HepG2 (cell line): ENCODE measurements around the gene TOR4A. TPM values are rescaled to one million over a fixed set of nuclear protein-coding genes. Genes with fewer than 3 reads are reported as not detected.

Experiments
- AHR ChIP-seq: IDR thresholded peaks from 2 replicates; pipeline ENCODE4 v1.6.1; 2018; ENCODE audit warnings: missing genetic modification reagents, missing compliant biosample characterization
- ARID3A ChIP-seq: IDR thresholded peaks from 2 replicates; pipeline ENCODE4 v1.6.1; 2012; ENCODE audit warnings: low read depth, low read length, improper control_type of control experiment
- DR1 ChIP-seq: sonication (generic); formaldehyde crosslinking; IDR thresholded peaks from 2 replicates; pipeline ENCODE4 v1.8.0; 2021; ENCODE audit warnings: mild to moderate bottlenecking, missing genetic modification reagents, inconsistent platforms
- FLYWCH1 ChIP-seq: sonication (generic); formaldehyde crosslinking; IDR thresholded peaks from 2 replicates; pipeline ENCODE4 v1.8.1; 2023; ENCODE audit warnings: mild to moderate bottlenecking, missing genetic modification reagents
- NCOA5 ChIP-seq: sonication (generic); formaldehyde crosslinking; IDR thresholded peaks from 2 replicates; pipeline ENCODE4 v1.4.0; 2020; ENCODE audit warnings: missing genetic modification reagents
- PITX1 ChIP-seq: sonication (generic); formaldehyde crosslinking; IDR thresholded peaks from 2 replicates; pipeline ENCODE4 v1.5.1; 2020; ENCODE audit warnings: mild to moderate bottlenecking, missing genetic modification reagents
- SAP130 ChIP-seq: IDR thresholded peaks from 2 replicates; pipeline ENCODE4 v1.6.1; 2016; ENCODE audit warnings: low read depth
- ZBTB26 ChIP-seq: IDR thresholded peaks from 2 replicates; pipeline ENCODE4 v1.6.1; 2016; ENCODE audit warnings: missing compliant biosample characterization, missing genetic modification reagents, borderline replicate concordance
- ZBTB3 ChIP-seq: sonication (generic); formaldehyde crosslinking; IDR thresholded peaks from 2 replicates; pipeline ENCODE4 v1.4.0; 2020; ENCODE audit warnings: low read depth, mild to moderate bottlenecking, moderate library complexity, missing genetic modification reagents, borderline replicate concordance
- ZBTB7A ChIP-seq: sonication (generic); formaldehyde crosslinking; IDR thresholded peaks from 2 replicates; pipeline ENCODE4 v1.8.0; 2022; ENCODE audit warnings: mild to moderate bottlenecking, missing genetic modification reagents
- ZHX2 ChIP-seq, 2 experiments: sonication (generic) in 1 of 2; formaldehyde crosslinking in 1 of 2; IDR thresholded peaks; 2 replicates each; pipeline versions ENCODE4 v1.6.1 to v1.9.0; 2014 to 2022; ENCODE audit warnings: antibody characterized with exemption in 1 of 2, borderline replicate concordance in 1 of 2, inconsistent platforms in 1 of 2, low read depth in 1 of 2, missing genetic modification reagents in 1 of 2
- ZIK1 ChIP-seq: sonication (generic); formaldehyde crosslinking; IDR thresholded peaks from 2 replicates; pipeline ENCODE4 v1.5.0; 2020; ENCODE audit warnings: mild to moderate bottlenecking, low read depth, missing genetic modification reagents, borderline replicate concordance
- ZNF274 ChIP-seq: sonication (generic); formaldehyde crosslinking; IDR thresholded peaks from 2 replicates; pipeline ENCODE4 v1.5.1; 2020; ENCODE audit warnings: mild to moderate bottlenecking, missing genetic modification reagents
- ZNF33A ChIP-seq: sonication (generic); formaldehyde crosslinking; IDR thresholded peaks from 2 replicates; pipeline ENCODE4 v1.5.1; 2020; ENCODE audit warnings: missing genetic modification reagents, mild to moderate bottlenecking, moderate library complexity, borderline replicate concordance
- ZNF530 ChIP-seq: sonication (generic); formaldehyde crosslinking; IDR thresholded peaks from 2 replicates; pipeline ENCODE4 v1.5.0; 2020; ENCODE audit warnings: low read depth, mild to moderate bottlenecking, missing genetic modification reagents
- ZNF589 ChIP-seq: sonication (generic); formaldehyde crosslinking; conservative IDR thresholded peaks from 2 replicates; pipeline ENCODE4 v1.8.0; 2022; ENCODE audit warnings: mild to moderate bottlenecking, moderate library complexity, missing genetic modification reagents
- ZNF670 ChIP-seq: sonication (generic); formaldehyde crosslinking; IDR thresholded peaks from 2 replicates; pipeline ENCODE4 v1.8.0; 2022; ENCODE audit warnings: mild to moderate bottlenecking, missing genetic modification reagents, borderline replicate concordance
- ZNF737 ChIP-seq: sonication (generic); formaldehyde crosslinking; IDR thresholded peaks from 2 replicates; pipeline ENCODE4 v1.5.0; 2020; ENCODE audit warnings: missing genetic modification reagents, mild to moderate bottlenecking, borderline replicate concordance
- ZNF782 ChIP-seq: sonication (generic); formaldehyde crosslinking; IDR thresholded peaks from 2 replicates; pipeline ENCODE4 v1.4.0; 2020; ENCODE audit warnings: missing genetic modification reagents, mild to moderate bottlenecking, borderline replicate concordance
- polyA plus RNA-seq, 8 experiments: library from polyadenylated mRNA; depleted of rRNA in 3 of 8; stranded (reverse) in 7 of 8; unstranded in 1 of 8; fragments of >200 nt; fragmentation: Illumina TruSeq in 4 of 8; extraction: Trizol in 4 of 8; gene quantifications; 2 replicates each; pipeline versions ENCODE4 v1.2.1 to v1.2.3, GENCODE V29; 2011 to 2016; ENCODE audit warnings: low read depth in 4 of 8, missing spikeins in 1 of 8, mixed read lengths in 1 of 8; ENCODE audit not compliant: insufficient read depth in 1 of 8
- total RNA-seq, 5 experiments: library from RNA; depleted of rRNA; stranded (reverse); fragments of >200 nt; fragmentation: Illumina TruSeq; extraction: Trizol; gene quantifications; 2 replicates each; pipeline ENCODE4 v1.2.3, GENCODE V29; 2016; ENCODE audit warnings: low read depth in 1 of 5

TOR4A gene
- total and polyA plus RNA-seq, 2 of the 13 experiments (the other 11 are each of a cell fraction or from before 2014, with no cell fraction given) = 11.1 to 14.2 TPM

GRCh38 chr9:137253717-137254623, 23.6 kb upstream of the TOR4A start (continued):
- TF ChIP-seq ZHX2 (IDR thresholded peaks at IDR 0.05; ENCODE audit: low read depth) (no peak), ZHX2 (CRISPR knock-in tag; IDR thresholded peaks at IDR 0.05; ENCODE audit: borderline replicate concordance) (no peak), ZNF670 (no peak), ZBTB26 (no peak), AHR (CRISPR knock-in tag) (no peak), SAP130 (peak; percentile 72), PITX1 (peak; percentile 57; the same call in 1 of the 2 replicates), ZIK1 (CRISPR knock-in tag) (no peak), DR1 (CRISPR knock-in tag) (no peak), ZBTB3 (CRISPR knock-in tag) (no peak), ZNF782 (CRISPR knock-in tag) (no peak), ZNF589 (CRISPR knock-in tag) (no peak), ZBTB7A (no peak), ZNF274 (CRISPR knock-in tag) (no peak), FLYWCH1 (CRISPR knock-in tag) (no peak), ZNF737 (CRISPR knock-in tag) (no peak), ZNF33A (CRISPR knock-in tag) (no peak), ARID3A (no peak), NCOA5 (CRISPR knock-in tag) (no peak), ZNF530 (CRISPR knock-in tag) (no peak)
